Stimulated activated CD8-positive, alpha-beta memory T cell treated with anti-CD3 and anti-CD28 coated beads, Interleukin-12 subunit alpha, Interleukin-12 subunit beta, amount 100 ng/mL, for 24 hours (primary cell): ENCODE data around the gene OSBP2.

Experiments
- DNase-seq: peaks from one replicate; pipeline ENCODE4 v3.0.0-alpha.2; 2020; ENCODE audit errors: extremely low read depth

OSBP2 gene

GRCh38 chr22:30843245-30843644 is 148.6 kb downstream of the OSBP2 start:
- no peak for DNase-seq

GRCh38 chr22:30847583-30847982 is 152.9 kb downstream of the OSBP2 start:
- DNase-seq, result no peak

- no peak for DNase-seq
These were observed 160.6 kb downstream of the OSBP2 start for GRCh38 chr22:30855266-30855665.

- no peak for DNase-seq
These were observed 161.2 kb downstream of the OSBP2 start for GRCh38 chr22:30855677-30856518.

GRCh38 chr22:30856741-30857502 is 162.2 kb downstream of the OSBP2 start:
- no peak for DNase-seq

- DNase-seq, result no peak
These were observed 163.1 kb downstream of the OSBP2 start for GRCh38 chr22:30857791-30858190.

- no peak for DNase-seq
These were observed 164.5 kb downstream of the OSBP2 start for GRCh38 chr22:30858976-30859713.

- no peak for DNase-seq
These were observed 165.0 kb downstream of the OSBP2 start for GRCh38 chr22:30859714-30860095.

GRCh38 chr22:30860176-30861105 is 165.8 kb downstream of the OSBP2 start:
- DNase-seq, result no peak

GRCh38 chr22:30861131-30861530 is 166.5 kb downstream of the OSBP2 start:
- DNase-seq, result no peak

- no peak for DNase-seq
These were observed 167.2 kb downstream of the OSBP2 start for GRCh38 chr22:30861688-30862552.

GRCh38 chr22:30863081-30863833 is 168.6 kb downstream of the OSBP2 start:
- DNase-seq, result no peak

- no peak for DNase-seq
These were observed 170.1 kb downstream of the OSBP2 start for GRCh38 chr22:30864441-30865420.

- no peak for DNase-seq
These were observed 171.0 kb downstream of the OSBP2 start for GRCh38 chr22:30865656-30866055.

GRCh38 chr22:30866216-30866615 is 171.5 kb downstream of the OSBP2 start:
- DNase-seq, result no peak

GRCh38 chr22:30866811-30867271 is 172.2 kb downstream of the OSBP2 start:
- no peak for DNase-seq

- no peak for DNase-seq
These were observed 173.3 kb downstream of the OSBP2 start for GRCh38 chr22:30867746-30868662.
